DOHH2 (cell line): Measurements from ENCODE around the gene BRI3BP.

ENCODE experiments used
- CTCF ChIP-seq: fragments of 200-600 bp; sonication (generic); IDR thresholded peaks from one replicate; pipeline ENCODE4 v1.5.1; 2014; ENCODE audit warnings: antibody characterized with exemption, mild to moderate bottlenecking, low read depth, low read length; ENCODE audit not compliant: poor library complexity, severe bottlenecking
- EZH2phosphoT487 ChIP-seq: fragments of 200-600 bp; sonication (generic); IDR thresholded peaks from 2 replicates; pipeline ENCODE4 v1.6.1; 2017; ENCODE audit warnings: borderline replicate concordance, mild to moderate bottlenecking, antibody characterized with exemption, low read length, moderate library complexity, mixed read lengths

DNA sequence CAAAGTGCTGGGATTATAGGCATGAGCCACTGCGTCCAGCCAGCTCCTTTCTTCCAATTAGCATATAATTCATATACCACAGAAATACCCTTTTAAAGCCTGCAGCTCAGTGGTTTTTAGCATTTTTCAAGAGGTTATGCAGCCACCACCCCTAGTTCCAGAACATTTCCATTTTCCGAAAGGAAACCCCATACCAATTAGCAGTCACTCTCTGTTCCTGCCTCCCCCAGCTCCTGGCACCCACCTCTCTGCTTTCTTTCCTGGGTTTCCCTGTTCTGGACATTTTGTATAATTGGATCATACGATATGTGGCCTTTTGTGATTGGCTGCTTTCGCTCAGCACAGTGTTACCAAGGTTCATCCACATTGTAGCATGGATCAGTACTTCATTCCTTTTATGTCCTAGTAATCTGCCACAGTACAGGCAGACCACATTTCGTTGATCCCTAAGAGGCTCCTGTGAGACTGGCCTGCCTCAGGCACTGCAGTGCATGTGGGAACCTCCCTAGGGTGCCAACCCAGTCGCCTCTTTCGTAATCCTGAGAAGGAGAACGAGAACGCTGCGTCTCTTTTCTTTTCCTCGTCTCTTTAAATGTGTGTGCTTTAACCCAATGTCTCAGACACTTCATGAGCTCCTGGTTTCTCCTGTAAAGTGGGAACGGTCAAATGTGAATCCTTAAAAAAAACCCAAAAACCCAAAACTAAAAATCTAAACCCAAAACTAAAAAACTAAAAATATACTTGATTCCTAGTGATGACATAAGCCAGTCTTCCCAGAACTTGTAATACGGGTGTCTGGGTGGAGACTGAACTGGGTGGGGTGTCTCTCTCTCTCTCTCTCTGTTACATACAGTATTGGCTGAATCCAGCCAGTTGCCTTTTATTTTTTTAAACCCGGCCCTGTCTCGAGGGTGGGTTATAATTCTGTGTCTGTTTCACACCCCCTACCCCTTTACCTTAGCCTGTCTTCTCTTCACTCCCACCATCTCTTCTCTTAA lies 86.5 kb downstream of the BRI3BP start:
- TF ChIP-seq CTCF (no peak), EZH2phosphoT487 (no peak)
